MCF 10A (cell line): ENCODE measurements around the gene NMRK2. TPM values are rescaled to one million over a fixed set of nuclear protein-coding genes. Genes with fewer than 3 reads are reported as not detected.

Experiments used
- BruUV-seq: library from RNA; stranded (reverse); fragments of 400-500 nt; replicated peaks from 2 replicates; lab custom pipeline; 2021; lab: Mats Ljungman, UMichigan
- CTCF ChIA-PET: fragments of 300-600 bp; sonication (Branson Sonifier 250); formaldehyde crosslinking; extraction: SDS; loops from one replicate; lab custom pipeline; 2021; ENCODE audit warnings: antibody characterized with exemption, inconsistent platforms; lab: Yijun Ruan, JAX
- POLR2A ChIA-PET: fragments of 300-600, 350-650 bp; sonication (Branson Sonifier 250); formaldehyde crosslinking; extraction: SDS; loops from one replicate; lab custom pipeline; 2020; ENCODE audit warnings: antibody characterized with exemption, inconsistent platforms; lab: Yijun Ruan, JAX
- DNase-seq: peaks from one replicate; pipeline ENCODE4 v3.0.0-alpha.2; 2018; ENCODE audit not compliant: unreplicated experiment
- H3K27ac Mint-ChIP-seq: one replicate; pipeline ENCODE4 v1.8.0; 2022; ENCODE audit warnings: mild to moderate bottlenecking, low read depth, mixed read lengths; ENCODE audit not compliant: unreplicated experiment
- H3K27me3 Mint-ChIP-seq: one replicate; pipeline ENCODE4 v1.8.0; 2022; ENCODE audit warnings: mixed read lengths; ENCODE audit not compliant: insufficient read depth, unreplicated experiment
- H3K36me3 Mint-ChIP-seq: one replicate; pipeline ENCODE4 v1.8.0; 2022; ENCODE audit warnings: mild to moderate bottlenecking, moderate library complexity, mixed read lengths; ENCODE audit not compliant: insufficient read depth, unreplicated experiment
- H3K4me1 Mint-ChIP-seq: one replicate; pipeline ENCODE4 v1.8.0; 2022; ENCODE audit warnings: mixed read lengths; ENCODE audit not compliant: insufficient read depth, unreplicated experiment
- H3K4me3 Mint-ChIP-seq: one replicate; pipeline ENCODE4 v1.8.0; 2022; ENCODE audit warnings: mild to moderate bottlenecking, moderate library complexity, mixed read lengths; ENCODE audit not compliant: unreplicated experiment
- H3K9me3 Mint-ChIP-seq: one replicate; pipeline ENCODE4 v1.8.0; 2022; ENCODE audit warnings: mixed read lengths; ENCODE audit not compliant: unreplicated experiment
- intact Hi-C: fragments of 100-400 bp; cut with micrococcal nuclease; formaldehyde crosslinking; loops from 2 replicates; pipeline ENCODE4 v1.14.1; 2022
- total RNA-seq: library from RNA; stranded (reverse); gene quantifications from 2 replicates; pipeline ENCODE4 v1.2.3, GENCODE V29; 2022
- TF ChIP-seq, protein P1 (sequence below): fragments of 200-600 bp; IDR thresholded peaks from one replicate; pipeline ENCODE4 v1.8.0; 2022; ENCODE audit warnings: antibody characterized with exemption, mild to moderate bottlenecking; ENCODE audit not compliant: unreplicated experiment

NMRK2 gene
- total RNA-seq, 1 experiment from 2014 or later, result not detected

DNA sequence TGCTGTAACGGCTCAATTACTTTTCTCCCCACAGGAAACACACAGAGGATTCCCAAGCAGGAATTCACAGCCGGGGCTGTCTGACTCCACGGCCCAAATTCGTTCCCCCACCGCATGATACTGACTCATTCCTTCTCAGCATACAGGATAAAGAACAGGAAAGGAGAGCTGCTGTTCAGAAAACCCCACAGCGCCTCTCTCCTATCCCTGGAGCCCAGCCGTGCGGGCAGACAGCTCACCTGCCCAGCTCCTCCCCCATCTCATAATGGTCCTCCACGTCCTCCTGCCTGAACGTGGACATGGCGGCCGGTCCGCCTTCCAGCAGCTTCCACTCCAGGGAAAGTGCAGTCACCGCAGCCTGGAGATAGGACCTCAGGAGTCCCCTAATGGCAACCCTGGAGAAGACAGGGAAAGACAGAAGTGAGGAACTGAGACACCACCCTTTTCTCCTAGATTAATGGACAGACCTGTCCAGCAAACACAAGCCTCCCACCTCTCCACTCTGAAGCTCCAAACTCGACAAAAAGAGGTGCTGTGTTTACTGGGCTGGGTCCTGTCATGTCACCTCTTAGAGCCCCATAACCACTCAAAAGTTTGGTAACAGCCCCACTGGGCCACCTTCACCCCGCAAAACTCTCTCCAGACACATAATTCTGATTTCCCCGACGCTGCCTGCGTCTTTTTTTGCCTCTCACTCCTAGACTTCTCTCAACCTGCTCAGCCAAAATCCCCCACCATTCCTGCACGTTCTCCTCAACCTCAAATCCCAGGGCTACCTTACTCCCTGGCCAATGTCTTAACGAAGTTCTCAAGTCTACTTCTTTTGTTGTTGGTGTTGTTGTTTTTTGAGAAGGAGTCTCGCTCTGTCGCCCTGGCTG, 36.8 kb downstream of the NMRK2 start:
- H3K27ac Mint-ChIP-seq, result peak overlapping the region; percentile 88
- TF ChIP-seq, protein P1, sequence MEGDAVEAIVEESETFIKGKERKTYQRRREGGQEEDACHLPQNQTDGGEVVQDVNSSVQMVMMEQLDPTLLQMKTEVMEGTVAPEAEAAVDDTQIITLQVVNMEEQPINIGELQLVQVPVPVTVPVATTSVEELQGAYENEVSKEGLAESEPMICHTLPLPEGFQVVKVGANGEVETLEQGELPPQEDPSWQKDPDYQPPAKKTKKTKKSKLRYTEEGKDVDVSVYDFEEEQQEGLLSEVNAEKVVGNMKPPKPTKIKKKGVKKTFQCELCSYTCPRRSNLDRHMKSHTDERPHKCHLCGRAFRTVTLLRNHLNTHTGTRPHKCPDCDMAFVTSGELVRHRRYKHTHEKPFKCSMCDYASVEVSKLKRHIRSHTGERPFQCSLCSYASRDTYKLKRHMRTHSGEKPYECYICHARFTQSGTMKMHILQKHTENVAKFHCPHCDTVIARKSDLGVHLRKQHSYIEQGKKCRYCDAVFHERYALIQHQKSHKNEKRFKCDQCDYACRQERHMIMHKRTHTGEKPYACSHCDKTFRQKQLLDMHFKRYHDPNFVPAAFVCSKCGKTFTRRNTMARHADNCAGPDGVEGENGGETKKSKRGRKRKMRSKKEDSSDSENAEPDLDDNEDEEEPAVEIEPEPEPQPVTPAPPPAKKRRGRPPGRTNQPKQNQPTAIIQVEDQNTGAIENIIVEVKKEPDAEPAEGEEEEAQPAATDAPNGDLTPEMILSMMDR, result peak; percentile 18
- H3K4me3 Mint-ChIP-seq, result peak overlapping the region; percentile 72
- DNase-seq, result peak; percentile 79
- no peaks in the 10 kb centered on the region for H3K9me3 Mint-ChIP-seq
- BruUV-seq, result no TSS peak
- CTCF ChIA-PET, result interaction anchor here (0.5 to 3.9 kb wide), 11 partner anchors 9 to 1686 kb away, joined by 3 to 15 read pairs (median 4); partner anchors contain the start of genes EEF2 and MRPL54
- no peaks in the 10 kb centered on the region for H3K27me3 Mint-ChIP-seq
- H3K36me3 Mint-ChIP-seq, result peaks cover 67% of the 10 kb centered on the region
- intact Hi-C loops, result loop anchor here (2.0 kb wide), 2 partner anchors 15 to 117 kb away; partner anchors contain the start of gene EEF2
- POLR2A ChIA-PET, result interaction anchor here (0.7 to 5.8 kb wide), 14 partner anchors 10 to 368 kb away, joined by 3 to 245 read pairs (median 4); partner anchors contain the start of genes APBA3, EEF2, MRPL54 and PIAS4
- H3K4me1 Mint-ChIP-seq, result peaks cover 18% of the 10 kb centered on the region

DNA sequence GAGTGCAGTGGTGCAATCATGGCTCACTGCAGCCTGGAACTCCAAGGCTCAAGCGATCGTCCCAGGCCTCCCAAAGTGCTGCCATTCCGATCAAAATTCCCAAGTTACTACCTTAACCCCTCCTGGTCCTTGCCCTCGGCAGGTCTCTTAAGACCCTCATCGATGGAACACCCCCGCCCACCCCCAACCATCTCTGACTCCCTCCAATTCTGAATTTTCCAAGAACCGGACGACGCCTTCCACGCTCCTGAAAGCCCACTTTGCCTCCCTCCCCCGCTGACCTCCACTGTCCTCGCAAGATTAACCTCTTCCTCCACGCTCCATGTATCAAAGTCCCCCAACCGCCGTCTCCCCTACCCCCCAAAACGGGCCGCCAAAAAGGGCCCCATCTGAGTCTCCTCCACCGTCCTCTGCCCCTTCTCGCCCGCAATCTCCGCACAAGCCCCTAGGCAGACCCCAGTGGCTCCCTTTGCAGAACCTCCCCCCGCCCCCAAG, 37.5 kb downstream of the NMRK2 start:
- no peaks in the 10 kb centered on the region for H3K27me3 Mint-ChIP-seq
- peaks cover 72% of the 10 kb centered on the region for H3K36me3 Mint-ChIP-seq
- peak overlapping the region; percentile 72 for H3K4me3 Mint-ChIP-seq
- peaks cover 18% of the 10 kb centered on the region for H3K4me1 Mint-ChIP-seq
- BruUV-seq, result no TSS peak
- TF ChIP-seq, protein P1, result no peak
- intact Hi-C loops, result loop anchor here (2.0 kb wide), 1 partner anchor 14 kb away; the partner anchor contains the start of gene EEF2
- DNase-seq, result no peak
- POLR2A ChIA-PET, result interaction anchor here (1.0 to 5.8 kb wide), 12 partner anchors 8 to 464 kb away, joined by 3 to 245 read pairs (median 6); partner anchors contain the start of genes APBA3, EEF2 and MRPL54
- H3K27ac Mint-ChIP-seq, result peak overlapping the region; percentile 88
- CTCF ChIA-PET, result interaction anchor here (0.9 to 3.9 kb wide), 5 partner anchors 15 to 209 kb away, joined by 3 to 15 read pairs (median 7); partner anchors contain the start of genes APBA3, EEF2 and MRPL54
- no peaks in the 10 kb centered on the region for H3K9me3 Mint-ChIP-seq

DNA sequence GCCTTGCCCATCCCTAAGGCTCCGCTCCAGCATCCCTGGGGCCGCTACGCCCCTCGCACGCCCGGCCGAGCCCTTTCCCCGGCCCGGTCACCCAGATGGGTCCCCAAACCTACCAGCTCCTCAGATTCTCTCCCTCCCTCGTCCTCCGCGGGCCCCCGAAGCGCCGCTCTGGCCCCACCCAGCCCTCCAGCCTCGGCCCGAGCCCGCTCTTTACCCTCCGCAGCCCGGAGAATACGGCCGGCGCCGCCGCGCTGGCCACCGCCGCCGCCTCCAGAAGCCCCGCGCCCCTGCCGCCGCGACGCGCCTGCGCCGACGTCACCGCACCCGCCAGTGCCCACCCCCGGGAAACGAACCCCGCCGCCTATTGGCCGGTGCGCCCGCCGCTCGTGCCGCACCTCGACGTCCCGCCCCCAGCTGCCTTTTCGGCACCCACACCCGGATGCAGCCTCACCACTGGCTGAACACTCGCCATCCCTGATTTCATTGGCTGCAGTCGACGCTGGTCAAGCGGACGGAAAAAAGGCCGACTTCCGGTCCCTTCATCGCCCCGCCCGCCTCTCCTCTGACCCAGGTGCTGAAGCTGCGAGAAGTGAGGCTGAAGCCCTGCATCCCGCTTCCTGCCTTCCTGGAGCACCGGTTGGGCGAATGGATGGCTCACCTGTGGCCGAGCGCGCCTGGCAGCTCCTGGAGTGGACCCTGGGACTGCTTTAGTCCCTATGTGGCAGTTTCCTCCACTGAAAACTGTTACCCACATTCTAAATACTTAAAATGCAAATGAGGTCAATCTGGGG, 38.1 kb downstream of the NMRK2 start, which contains the start of gene DAPK3:
Gene DAPK3, minus strand, starts transcription at position 292 of the 791 bp plus-strand sequence. CDS start 1,364 bp downstream, outside the sequence.
- ChIA-PET POLR2A (interaction anchor here (0.6 to 5.8 kb wide), 18 partner anchors 8 to 958 kb away, joined by 3 to 245 read pairs (median 4); partner anchors contain the start of genes APBA3, EEF2, MRPL54 and PIAS4), CTCF (interaction anchor here (0.7 to 3.9 kb wide), 3 partner anchors 14 to 484 kb away, joined by 3 to 15 read pairs (median 4); partner anchors contain the start of genes APBA3 and EEF2)
- H3K36me3 Mint-ChIP-seq, result peaks cover 72% of the 10 kb centered on the region
- peak; percentile 99 for DNase-seq
- H3K4me3 Mint-ChIP-seq, result peak within 1 kb of the TSS; percentile 72
- no peaks in the 10 kb centered on the region for H3K9me3 Mint-ChIP-seq
- intact Hi-C loops, result loop anchor here (2.0 kb wide), 1 partner anchor 14 kb away; the partner anchor contains the start of gene EEF2
- no TSS peak for BruUV-seq
- TF ChIP-seq, protein P1, result no peak
- H3K27me3 Mint-ChIP-seq, result no peaks in the 10 kb centered on the region
- peaks cover 18% of the 10 kb centered on the region for H3K4me1 Mint-ChIP-seq
- H3K27ac Mint-ChIP-seq, result peak within 1 kb of the TSS; percentile 88
